Neural cell (in vitro differentiated cells): ENCODE results near the gene DYDC1. TPM values are rescaled to one million over a fixed set of nuclear protein-coding genes. Genes with fewer than 3 reads are reported as not detected.

Experiments used
- H2AFZ ChIP-seq: fragments of 200-600, 300-800 bp; sonication (generic), shearing (Covaris generic); 2 replicates; pipeline ENCODE4 v1.6.0; 2014; ENCODE audit warnings: low read depth, mild to moderate bottlenecking, antibody characterized with exemption, low read length, moderate library complexity
- H3F3A ChIP-seq: fragments of 200-600 bp; shearing (Covaris generic); 2 replicates; pipeline ENCODE4 v1.6.1; 2016; ENCODE audit warnings: mild to moderate bottlenecking, moderate library complexity, mixed read lengths, antibody characterized with exemption, low read length; ENCODE audit not compliant: insufficient read depth, poor library complexity, severe bottlenecking
- H3K27ac ChIP-seq: fragments of 200-600, 300-800 bp; sonication (generic), shearing (Covaris generic); 2 replicates; pipeline ENCODE4 v1.5.1; 2014; ENCODE audit warnings: mild to moderate bottlenecking, low read length, moderate library complexity
- H3K27me3 ChIP-seq: fragments of 300-800, 200-600 bp; sonication (generic), shearing (Covaris generic); 2 replicates; pipeline ENCODE4 v1.6.0; 2014; ENCODE audit warnings: mild to moderate bottlenecking, low read depth, low read length, moderate library complexity; ENCODE audit not compliant: insufficient read depth
- H3K36me3 ChIP-seq: fragments of 300-800, 200-600 bp; sonication (generic), shearing (Covaris generic); 2 replicates; pipeline ENCODE4 v1.5.1; 2014; ENCODE audit warnings: mild to moderate bottlenecking, antibody characterized with exemption, low read length, moderate library complexity; ENCODE audit not compliant: insufficient read depth
- H3K4me2 ChIP-seq: fragments of 300-800, 200-600 bp; sonication (generic), shearing (Covaris generic); 2 replicates; pipeline ENCODE4 v1.6.0; 2014; ENCODE audit warnings: mild to moderate bottlenecking, low read length
- H3K4me3 ChIP-seq: fragments of 300-800, 200-600 bp; sonication (generic), shearing (Covaris generic); 2 replicates; pipeline ENCODE4 v1.5.1; 2014; ENCODE audit warnings: mild to moderate bottlenecking, low read length, moderate library complexity
- H3K79me2 ChIP-seq: fragments of 200-600 bp; shearing (Covaris generic); replicated peaks from 2 replicates; pipeline ENCODE4 v1.6.0; 2014; ENCODE audit warnings: mild to moderate bottlenecking, low read length, moderate library complexity; ENCODE audit not compliant: insufficient read depth
- H3K9ac ChIP-seq: fragments of 300-800, 200-600 bp; sonication (generic), shearing (Covaris generic); 2 replicates; pipeline ENCODE4 v1.6.1; 2016; ENCODE audit warnings: mild to moderate bottlenecking, low read length, mixed read lengths
- H3K9me2 ChIP-seq: fragments of 200-600 bp; shearing (Covaris generic); 2 replicates; pipeline ENCODE4 v1.6.1; 2016; ENCODE audit warnings: mild to moderate bottlenecking, low read length, mixed read lengths; ENCODE audit not compliant: insufficient read depth
- H3K9me3 ChIP-seq: fragments of 200-600, 300-800 bp; sonication (generic), shearing (Covaris generic); 2 replicates; pipeline ENCODE4 v1.6.1; 2016; ENCODE audit warnings: mild to moderate bottlenecking, mixed run types, low read length, moderate library complexity, mixed read lengths
- H4K20me1 ChIP-seq: fragments of 200-600 bp; shearing (Covaris generic); 2 replicates; pipeline ENCODE4 v1.6.1; 2016; ENCODE audit warnings: mild to moderate bottlenecking, mixed run types; ENCODE audit not compliant: insufficient read depth
- CTCF ChIP-seq: fragments of 450-650 bp; IDR thresholded peaks from 2 replicates; pipeline ENCODE4 v1.5.1; 2014; ENCODE audit warnings: antibody characterized with exemption, mild to moderate bottlenecking, moderate library complexity; ENCODE audit not compliant: poor library complexity, severe bottlenecking
- EP300 ChIP-seq: fragments of 450-650 bp; conservative IDR thresholded peaks from 2 replicates; pipeline ENCODE4 v1.6.1; 2014; ENCODE audit warnings: antibody characterized with exemption, mild to moderate bottlenecking, moderate library complexity; ENCODE audit not compliant: poor library complexity, severe bottlenecking
- EZH2 ChIP-seq: fragments of 200-600, 300-800 bp; shearing (Covaris generic), sonication (generic); IDR thresholded peaks from 2 replicates; pipeline ENCODE4 v1.6.1; 2014; ENCODE audit warnings: antibody characterized with exemption, low read length, borderline replicate concordance, mild to moderate bottlenecking; ENCODE audit not compliant: insufficient read depth, poor library complexity, severe bottlenecking
- MXI1 ChIP-seq: fragments of 450-650 bp; conservative IDR thresholded peaks from 2 replicates; pipeline ENCODE4 v1.6.1; 2014; ENCODE audit warnings: antibody characterized with exemption, mild to moderate bottlenecking; ENCODE audit not compliant: poor library complexity, severe bottlenecking
- POLR2AphosphoS5 ChIP-seq: IDR thresholded peaks from 2 replicates; pipeline ENCODE4 v1.6.1; 2012
- RAD21 ChIP-seq: fragments of 450-650 bp; conservative IDR thresholded peaks from 2 replicates; pipeline ENCODE4 v1.6.1; 2014; ENCODE audit warnings: antibody characterized with exemption, mild to moderate bottlenecking, moderate library complexity
- SMC3 ChIP-seq: fragments of 450-650 bp; conservative IDR thresholded peaks from 2 replicates; pipeline ENCODE4 v1.6.1; 2014; ENCODE audit warnings: antibody characterized with exemption, mild to moderate bottlenecking, moderate library complexity; ENCODE audit not compliant: poor library complexity
- TAF1 ChIP-seq: IDR thresholded peaks from 2 replicates; pipeline ENCODE4 v1.6.1; 2012; ENCODE audit warnings: low read depth
- polyA plus RNA-seq: library from polyadenylated mRNA; depleted of rRNA; stranded (reverse); fragments of >200 nt; gene quantifications from 2 replicates; pipeline ENCODE4 v1.2.3, GENCODE V29; 2014
- TF ChIP-seq, protein P1 (sequence below): IDR thresholded peaks from 2 replicates; pipeline ENCODE4 v1.6.1; 2012; ENCODE audit warnings: borderline replicate concordance

The DYDC1 gene
- polyA plus RNA-seq, 1 donor from 2014 or later = not detected

- Histone ChIP-seq H3K9ac (no peak overlapping the region), H2AFZ (no peak overlapping the region), H3F3A (no peaks in the 10 kb centered on the region), H3K9me3 (no peaks in the 10 kb centered on the region), H3K36me3 (no peaks in the 10 kb centered on the region), H3K27me3 (no peaks in the 10 kb centered on the region), H3K9me2 (no peaks in the 10 kb centered on the region), H3K4me3 (no peak overlapping the region), H3K4me2 (no peak overlapping the region), H3K79me2 (no peaks in the 10 kb centered on the region), H4K20me1 (no peaks in the 10 kb centered on the region), H3K27ac (no peak overlapping the region)
- TF ChIP-seq SMC3 (no peak), MXI1 (no peak), POLR2AphosphoS5 (no peak), RAD21 (no peak), EP300 (no peak), TAF1 (no peak), EZH2 (no peak)
- TF ChIP-seq, protein P1, sequence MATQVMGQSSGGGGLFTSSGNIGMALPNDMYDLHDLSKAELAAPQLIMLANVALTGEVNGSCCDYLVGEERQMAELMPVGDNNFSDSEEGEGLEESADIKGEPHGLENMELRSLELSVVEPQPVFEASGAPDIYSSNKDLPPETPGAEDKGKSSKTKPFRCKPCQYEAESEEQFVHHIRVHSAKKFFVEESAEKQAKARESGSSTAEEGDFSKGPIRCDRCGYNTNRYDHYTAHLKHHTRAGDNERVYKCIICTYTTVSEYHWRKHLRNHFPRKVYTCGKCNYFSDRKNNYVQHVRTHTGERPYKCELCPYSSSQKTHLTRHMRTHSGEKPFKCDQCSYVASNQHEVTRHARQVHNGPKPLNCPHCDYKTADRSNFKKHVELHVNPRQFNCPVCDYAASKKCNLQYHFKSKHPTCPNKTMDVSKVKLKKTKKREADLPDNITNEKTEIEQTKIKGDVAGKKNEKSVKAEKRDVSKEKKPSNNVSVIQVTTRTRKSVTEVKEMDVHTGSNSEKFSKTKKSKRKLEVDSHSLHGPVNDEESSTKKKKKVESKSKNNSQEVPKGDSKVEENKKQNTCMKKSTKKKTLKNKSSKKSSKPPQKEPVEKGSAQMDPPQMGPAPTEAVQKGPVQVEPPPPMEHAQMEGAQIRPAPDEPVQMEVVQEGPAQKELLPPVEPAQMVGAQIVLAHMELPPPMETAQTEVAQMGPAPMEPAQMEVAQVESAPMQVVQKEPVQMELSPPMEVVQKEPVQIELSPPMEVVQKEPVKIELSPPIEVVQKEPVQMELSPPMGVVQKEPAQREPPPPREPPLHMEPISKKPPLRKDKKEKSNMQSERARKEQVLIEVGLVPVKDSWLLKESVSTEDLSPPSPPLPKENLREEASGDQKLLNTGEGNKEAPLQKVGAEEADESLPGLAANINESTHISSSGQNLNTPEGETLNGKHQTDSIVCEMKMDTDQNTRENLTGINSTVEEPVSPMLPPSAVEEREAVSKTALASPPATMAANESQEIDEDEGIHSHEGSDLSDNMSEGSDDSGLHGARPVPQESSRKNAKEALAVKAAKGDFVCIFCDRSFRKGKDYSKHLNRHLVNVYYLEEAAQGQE = no peak
Observed at GRCh38 chr10:80394358-80394916, 37.9 kb upstream of the DYDC1 start.

- Histone ChIP-seq H3K79me2 (no peaks in the 10 kb centered on the region), H2AFZ (no peak overlapping the region), H3K9ac (no peak overlapping the region), H3K27ac (no peak overlapping the region), H3K9me3 (no peaks in the 10 kb centered on the region), H3K36me3 (no peaks in the 10 kb centered on the region), H3K27me3 (no peaks in the 10 kb centered on the region), H3K4me2 (no peak overlapping the region), H4K20me1 (no peaks in the 10 kb centered on the region), H3K9me2 (no peaks in the 10 kb centered on the region), H3K4me3 (no peak overlapping the region), H3F3A (no peaks in the 10 kb centered on the region)
- TF ChIP-seq TAF1 (no peak), EP300 (no peak), RAD21 (no peak), SMC3 (no peak), CTCF (no peak), POLR2AphosphoS5 (no peak), MXI1 (no peak), EZH2 (no peak)
- TF ChIP-seq, protein P1 = no peak
Observed at GRCh38 chr10:80392250-80392649, 35.7 kb upstream of the DYDC1 start.
